ENCODE measurements around the gene GPR156.

DNA sequence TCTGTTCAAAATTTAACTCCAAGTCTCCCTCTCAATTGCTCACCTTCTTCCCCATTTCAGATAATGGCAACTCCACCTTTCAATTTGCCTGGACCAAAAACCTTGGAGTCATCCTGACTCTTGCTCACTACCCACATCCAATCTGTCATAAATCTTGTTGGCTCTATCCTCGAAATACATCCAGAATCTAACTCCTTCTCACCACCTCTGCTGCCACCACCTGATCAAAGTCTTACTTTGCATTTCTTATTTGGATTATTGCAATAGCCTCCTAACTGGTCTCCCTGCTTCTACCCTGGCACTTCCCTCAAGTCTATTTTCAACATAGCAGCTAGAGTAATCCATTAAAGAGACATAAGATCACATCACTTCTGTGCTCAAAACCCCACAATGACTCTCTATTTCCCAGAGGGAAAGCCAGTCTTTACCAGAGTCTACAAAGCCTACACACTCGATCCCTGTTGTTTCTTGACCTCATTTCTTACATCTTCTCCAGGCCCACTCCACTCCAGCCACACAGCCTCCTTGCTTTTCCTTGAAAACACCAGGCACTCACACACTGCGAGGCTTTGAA lies 86.6 kb downstream of the GPR156 start:
- TF ChIP-seq REST (IDR thresholded peaks at IDR 0.05; ENCODE audit: low read depth, low read length) (no peak), SIN3A (IDR thresholded peaks at IDR 0.05; ENCODE audit: borderline replicate concordance, low read depth, low read length) (no peak), RAD21 (IDR thresholded peaks at IDR 0.05; ENCODE audit: low read length) (peak; percentile 64), IRF3 (IDR thresholded peaks at IDR 0.05; ENCODE audit: low read depth, low read length) (no peak), EZH2phosphoT487 (IDR thresholded peaks at IDR 0.05; ENCODE audit: borderline replicate concordance, low read depth) (no peak), YY1 (IDR thresholded peaks at IDR 0.05; ENCODE audit: low read depth) (no peak), TEAD4 (IDR thresholded peaks at IDR 0.05; ENCODE audit: borderline replicate concordance, insufficient read depth) (no peak), CHD2 (IDR thresholded peaks at IDR 0.05; ENCODE audit: low read length, partially characterized antibody) (no peak), RCOR1 (IDR thresholded peaks at IDR 0.05; ENCODE audit: low read length) (no peak), FOXJ3 (CRISPR knock-in tag; IDR thresholded peaks at IDR 0.05) (no peak), JUND (IDR thresholded peaks at IDR 0.05) (no peak)
- TF ChIP-seq, protein P1, sequence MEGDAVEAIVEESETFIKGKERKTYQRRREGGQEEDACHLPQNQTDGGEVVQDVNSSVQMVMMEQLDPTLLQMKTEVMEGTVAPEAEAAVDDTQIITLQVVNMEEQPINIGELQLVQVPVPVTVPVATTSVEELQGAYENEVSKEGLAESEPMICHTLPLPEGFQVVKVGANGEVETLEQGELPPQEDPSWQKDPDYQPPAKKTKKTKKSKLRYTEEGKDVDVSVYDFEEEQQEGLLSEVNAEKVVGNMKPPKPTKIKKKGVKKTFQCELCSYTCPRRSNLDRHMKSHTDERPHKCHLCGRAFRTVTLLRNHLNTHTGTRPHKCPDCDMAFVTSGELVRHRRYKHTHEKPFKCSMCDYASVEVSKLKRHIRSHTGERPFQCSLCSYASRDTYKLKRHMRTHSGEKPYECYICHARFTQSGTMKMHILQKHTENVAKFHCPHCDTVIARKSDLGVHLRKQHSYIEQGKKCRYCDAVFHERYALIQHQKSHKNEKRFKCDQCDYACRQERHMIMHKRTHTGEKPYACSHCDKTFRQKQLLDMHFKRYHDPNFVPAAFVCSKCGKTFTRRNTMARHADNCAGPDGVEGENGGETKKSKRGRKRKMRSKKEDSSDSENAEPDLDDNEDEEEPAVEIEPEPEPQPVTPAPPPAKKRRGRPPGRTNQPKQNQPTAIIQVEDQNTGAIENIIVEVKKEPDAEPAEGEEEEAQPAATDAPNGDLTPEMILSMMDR (IDR thresholded peaks at IDR 0.05), result peak; percentile 48
- TF ChIP-seq, protein P2, sequence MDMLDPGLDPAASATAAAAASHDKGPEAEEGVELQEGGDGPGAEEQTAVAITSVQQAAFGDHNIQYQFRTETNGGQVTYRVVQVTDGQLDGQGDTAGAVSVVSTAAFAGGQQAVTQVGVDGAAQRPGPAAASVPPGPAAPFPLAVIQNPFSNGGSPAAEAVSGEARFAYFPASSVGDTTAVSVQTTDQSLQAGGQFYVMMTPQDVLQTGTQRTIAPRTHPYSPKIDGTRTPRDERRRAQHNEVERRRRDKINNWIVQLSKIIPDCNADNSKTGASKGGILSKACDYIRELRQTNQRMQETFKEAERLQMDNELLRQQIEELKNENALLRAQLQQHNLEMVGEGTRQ (IDR thresholded peaks at IDR 0.05; ENCODE audit: borderline replicate concordance, low read depth, low read length), result no peak
